ENCODE data around the gene P4HB.

Gene P4HB

GRCh38 chr17:81806461-81807209 lies 53.7 kb downstream of the P4HB start:
- in situ Hi-C loops (cut with HindIII; ENCODE audit: low pct_ligation_motif_present, low pct_unique_long_range_greater_than_20kb, low sequenced_read_pairs): no loop called here

GRCh38 chr17:81805707-81806460 lies 54.5 kb downstream of the P4HB start:
- in situ Hi-C loops (cut with HindIII; ENCODE audit: low pct_ligation_motif_present, low pct_unique_long_range_greater_than_20kb, low sequenced_read_pairs): no loop called here
- DNase-seq: no peak

More at GRCh38 chr17:81806461-81807209, 53.7 kb downstream of the P4HB start:
- no peak for DNase-seq

DNA sequence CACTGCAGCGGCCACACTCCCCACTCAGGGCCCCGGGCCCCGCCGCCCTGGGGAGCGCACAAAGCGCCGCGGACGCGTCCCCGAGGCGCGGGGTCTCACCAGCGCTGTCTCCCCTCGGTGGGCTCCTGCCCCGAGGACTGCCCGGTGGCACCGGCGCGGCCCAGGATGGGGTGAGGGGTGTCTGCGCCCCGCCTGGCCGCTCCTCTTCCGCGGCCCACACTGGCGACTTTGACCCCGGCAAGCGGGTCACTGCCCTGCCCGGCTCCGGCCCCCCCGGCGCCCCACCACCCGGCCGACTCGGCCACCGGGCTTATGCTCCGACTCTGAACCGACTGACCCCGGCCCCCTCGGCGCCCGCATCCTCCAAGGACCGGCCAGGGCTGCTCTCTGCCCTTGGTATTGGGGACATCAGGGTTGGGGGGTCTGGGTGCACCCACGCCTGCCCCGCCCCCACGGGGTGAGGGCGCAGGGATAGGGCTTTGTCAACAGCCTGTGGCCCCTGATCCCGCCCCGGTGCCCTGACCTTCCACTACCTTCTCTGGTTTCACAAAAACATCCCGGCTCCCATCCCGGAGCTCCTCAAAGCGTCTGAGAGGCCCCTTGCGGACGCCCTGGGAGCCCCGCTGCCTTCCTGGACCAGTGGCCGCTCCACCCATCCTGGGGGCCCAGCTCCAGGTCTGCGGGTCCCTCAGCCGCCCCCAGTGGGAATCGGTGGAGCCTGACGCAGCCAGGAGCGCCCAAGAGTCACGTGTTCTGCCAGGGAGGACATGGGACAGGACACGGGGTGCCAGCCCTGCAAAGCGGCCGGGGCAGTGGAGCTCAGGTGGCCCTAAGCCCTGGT lies 55.6 kb downstream of the P4HB start:
- in situ Hi-C loops (cut with HindIII; ENCODE audit: low pct_ligation_motif_present, low pct_unique_long_range_greater_than_20kb, low sequenced_read_pairs): no loop called here
- DNase-seq: no peak

DNA sequence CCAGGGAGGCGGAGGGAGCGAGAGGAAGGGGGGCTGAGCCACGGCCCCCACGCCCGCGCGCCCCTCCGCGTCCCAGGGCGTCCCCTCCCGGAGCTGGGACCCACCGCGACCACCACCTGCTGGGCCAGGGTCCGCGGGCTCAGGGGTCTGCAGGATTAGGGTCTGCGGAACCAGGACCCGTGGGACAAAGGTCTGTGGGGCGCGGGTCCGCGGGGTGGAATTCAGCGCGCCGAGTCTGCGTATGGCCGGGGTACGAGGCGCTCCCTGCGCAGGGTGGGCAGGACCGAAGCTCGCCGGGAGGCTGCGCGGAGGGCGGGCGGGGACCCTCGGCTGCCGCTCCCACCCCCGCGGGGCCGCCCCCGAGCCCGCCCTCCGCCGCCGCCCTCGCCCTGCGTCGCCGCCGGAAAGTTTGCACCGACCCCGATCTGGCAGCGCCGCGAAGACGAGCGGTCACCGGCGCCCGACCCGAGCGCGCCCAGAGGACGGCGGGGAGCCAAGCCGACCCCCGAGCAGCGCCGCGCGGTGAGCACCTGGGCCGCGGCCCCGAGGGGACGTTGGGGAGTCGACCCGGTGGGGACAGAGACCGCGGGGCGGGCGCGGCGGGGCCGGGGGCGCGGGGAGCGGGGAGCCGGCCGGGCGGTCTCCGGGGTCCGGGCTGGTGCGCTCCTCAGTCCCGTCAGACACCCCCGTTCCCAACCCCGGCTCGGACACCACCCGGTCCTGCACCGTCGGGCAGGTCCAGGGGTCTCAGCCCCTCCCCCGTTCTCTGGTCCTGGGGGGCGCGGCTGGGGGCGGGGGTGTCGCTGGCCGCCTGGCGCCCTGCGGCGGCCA lies 56.4 kb downstream of the P4HB start, which contains the start of gene GCGR:
TSS of gene GCGR (plus strand) at position 423 of the 831 bp plus-strand sequence. CDS start 4,869 bp downstream, outside the sequence.
- in situ Hi-C loops (cut with HindIII; ENCODE audit: low pct_ligation_motif_present, low pct_unique_long_range_greater_than_20kb, low sequenced_read_pairs): no loop called here
- no peak for DNase-seq

- in situ Hi-C loops (cut with HindIII; ENCODE audit: low pct_ligation_motif_present, low pct_unique_long_range_greater_than_20kb, low sequenced_read_pairs): no loop called here
- DNase-seq: no peak
Observed at GRCh38 chr17:81802856-81803643, 57.3 kb downstream of the P4HB start.

- in situ Hi-C loops (cut with HindIII; ENCODE audit: low pct_ligation_motif_present, low pct_unique_long_range_greater_than_20kb, low sequenced_read_pairs): no loop called here
- no peak for DNase-seq
Observed at GRCh38 chr17:81802048-81802758, 58.1 kb downstream of the P4HB start.

DNA sequence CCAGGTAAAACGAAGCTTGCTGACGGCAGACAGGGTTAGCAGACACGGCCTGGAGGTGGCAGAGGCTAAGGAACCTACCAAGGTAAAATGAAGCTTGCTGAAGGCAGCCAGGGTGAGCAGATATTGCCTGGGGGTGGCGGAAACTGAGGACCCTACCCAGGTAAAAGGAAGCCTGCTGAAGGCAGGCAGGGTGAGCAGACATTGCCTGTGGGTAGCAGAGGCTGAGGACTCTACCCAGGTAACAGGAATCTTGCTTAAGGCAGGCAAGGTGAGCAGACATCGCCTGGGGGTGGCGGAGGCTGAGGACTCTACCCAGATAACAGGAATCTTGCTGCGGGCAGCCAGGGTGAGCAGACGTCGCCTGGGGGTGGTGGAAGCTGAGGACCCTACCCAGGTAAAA lies 59.0 kb downstream of the P4HB start:
- no peak for DNase-seq
- in situ Hi-C loops (cut with HindIII; ENCODE audit: low pct_ligation_motif_present, low pct_unique_long_range_greater_than_20kb, low sequenced_read_pairs): no loop called here

GRCh38 chr17:81794509-81794908 lies 65.8 kb downstream of the P4HB start:
- DNase-seq: no peak
- in situ Hi-C loops (cut with HindIII; ENCODE audit: low pct_ligation_motif_present, low pct_unique_long_range_greater_than_20kb, low sequenced_read_pairs): no loop called here

DNA sequence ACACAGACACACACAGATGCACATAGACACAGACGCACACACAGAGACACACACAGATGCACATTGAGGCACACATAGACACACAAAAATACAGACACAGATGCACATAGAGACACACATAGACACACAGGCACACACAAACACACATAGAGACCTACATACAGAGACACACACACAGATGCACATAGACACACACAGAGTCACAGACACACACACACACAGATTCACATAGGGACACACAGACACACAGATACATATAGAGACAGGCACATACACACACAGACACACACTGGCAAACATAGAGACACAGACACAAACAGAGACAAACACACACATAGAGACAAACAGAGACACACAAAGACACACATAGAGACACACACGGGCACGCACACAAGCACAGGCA lies 66.3 kb downstream of the P4HB start:
- in situ Hi-C loops (cut with HindIII; ENCODE audit: low pct_ligation_motif_present, low pct_unique_long_range_greater_than_20kb, low sequenced_read_pairs): no loop called here
- no peak for DNase-seq

Data from ACHN (cell line).